ENCODE measurements around the gene ABI1. TPM values are rescaled to one million over a fixed set of nuclear protein-coding genes. Genes with fewer than 3 reads are reported as not detected.

Gene ABI1
- total RNA-seq, 1 donor from 2014 or later: 83.5 TPM

DNA sequence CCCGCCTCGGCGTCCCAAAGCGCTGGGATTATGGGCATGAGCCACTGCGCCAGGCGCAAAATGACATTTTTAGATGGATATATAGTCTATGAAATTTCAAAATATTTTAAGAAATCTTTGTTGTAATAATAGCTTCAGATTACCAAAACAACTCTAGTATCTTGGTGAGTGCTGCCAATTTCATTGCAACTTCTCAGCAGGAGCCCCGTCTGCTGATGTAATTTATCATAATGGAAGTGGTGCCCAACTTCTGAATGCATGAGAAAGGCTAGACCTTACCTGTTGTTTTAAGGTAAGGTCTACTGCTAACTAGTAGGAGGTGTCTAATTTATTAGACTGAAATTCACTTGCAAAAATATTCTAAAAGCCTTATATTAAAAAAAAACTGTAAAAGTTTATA, 143.3 kb downstream of the ABI1 start:
- Mint-ChIP-seq H3K36me3 (ENCODE audit: low read depth) (peaks cover 41% of the 10 kb centered on the region), H3K4me3 (no peak overlapping the region), H3K27ac (no peak overlapping the region), H3K9me3 (no peaks in the 10 kb centered on the region), H3K4me1 (no peaks in the 10 kb centered on the region), H3K27me3 (no peaks in the 10 kb centered on the region)
- ChIA-PET POLR2A (no interaction called here), CTCF (no interaction called here)
- intact Hi-C loops (cut with micrococcal nuclease): no loop called here
- TF ChIP-seq, protein P1, sequence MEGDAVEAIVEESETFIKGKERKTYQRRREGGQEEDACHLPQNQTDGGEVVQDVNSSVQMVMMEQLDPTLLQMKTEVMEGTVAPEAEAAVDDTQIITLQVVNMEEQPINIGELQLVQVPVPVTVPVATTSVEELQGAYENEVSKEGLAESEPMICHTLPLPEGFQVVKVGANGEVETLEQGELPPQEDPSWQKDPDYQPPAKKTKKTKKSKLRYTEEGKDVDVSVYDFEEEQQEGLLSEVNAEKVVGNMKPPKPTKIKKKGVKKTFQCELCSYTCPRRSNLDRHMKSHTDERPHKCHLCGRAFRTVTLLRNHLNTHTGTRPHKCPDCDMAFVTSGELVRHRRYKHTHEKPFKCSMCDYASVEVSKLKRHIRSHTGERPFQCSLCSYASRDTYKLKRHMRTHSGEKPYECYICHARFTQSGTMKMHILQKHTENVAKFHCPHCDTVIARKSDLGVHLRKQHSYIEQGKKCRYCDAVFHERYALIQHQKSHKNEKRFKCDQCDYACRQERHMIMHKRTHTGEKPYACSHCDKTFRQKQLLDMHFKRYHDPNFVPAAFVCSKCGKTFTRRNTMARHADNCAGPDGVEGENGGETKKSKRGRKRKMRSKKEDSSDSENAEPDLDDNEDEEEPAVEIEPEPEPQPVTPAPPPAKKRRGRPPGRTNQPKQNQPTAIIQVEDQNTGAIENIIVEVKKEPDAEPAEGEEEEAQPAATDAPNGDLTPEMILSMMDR (IDR thresholded peaks at IDR 0.05): no peak
- DNase-seq: no peak
- ATAC-seq (ENCODE audit: low read depth): no peak

DNA sequence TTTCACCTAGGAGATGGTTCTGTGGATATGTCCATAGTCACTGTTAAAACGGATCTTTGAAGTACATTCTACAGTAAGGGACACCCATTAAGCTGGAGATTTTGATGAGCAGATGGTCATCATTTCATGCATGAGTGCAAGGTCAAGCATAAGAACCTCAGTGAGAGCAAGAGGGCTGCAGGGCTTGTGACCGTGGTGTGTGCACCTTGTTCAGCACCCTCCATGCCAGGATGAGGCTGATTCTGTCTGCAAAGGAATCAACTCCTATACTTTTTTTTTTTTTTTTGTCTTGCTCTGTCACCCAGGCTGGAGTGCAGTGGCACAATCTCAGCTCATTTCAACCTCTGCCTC, 145.6 kb downstream of the ABI1 start:
- Mint-ChIP-seq H3K27ac (no peak overlapping the region), H3K4me3 (no peak overlapping the region), H3K4me1 (no peaks in the 10 kb centered on the region), H3K36me3 (ENCODE audit: low read depth) (peaks cover 35% of the 10 kb centered on the region), H3K27me3 (no peaks in the 10 kb centered on the region), H3K9me3 (no peaks in the 10 kb centered on the region)
- ATAC-seq (ENCODE audit: low read depth): no peak
- TF ChIP-seq, protein P1 (IDR thresholded peaks at IDR 0.05): no peak
- POLR2A ChIA-PET: no interaction called here
- intact Hi-C loops (cut with micrococcal nuclease): no loop called here
- no peak for DNase-seq
- CTCF ChIA-PET: interaction anchor here (1.1 kb wide), 1 partner anchor 11 kb away, joined by 3 read pairs; no protein-coding TSS in a partner anchor

DNA sequence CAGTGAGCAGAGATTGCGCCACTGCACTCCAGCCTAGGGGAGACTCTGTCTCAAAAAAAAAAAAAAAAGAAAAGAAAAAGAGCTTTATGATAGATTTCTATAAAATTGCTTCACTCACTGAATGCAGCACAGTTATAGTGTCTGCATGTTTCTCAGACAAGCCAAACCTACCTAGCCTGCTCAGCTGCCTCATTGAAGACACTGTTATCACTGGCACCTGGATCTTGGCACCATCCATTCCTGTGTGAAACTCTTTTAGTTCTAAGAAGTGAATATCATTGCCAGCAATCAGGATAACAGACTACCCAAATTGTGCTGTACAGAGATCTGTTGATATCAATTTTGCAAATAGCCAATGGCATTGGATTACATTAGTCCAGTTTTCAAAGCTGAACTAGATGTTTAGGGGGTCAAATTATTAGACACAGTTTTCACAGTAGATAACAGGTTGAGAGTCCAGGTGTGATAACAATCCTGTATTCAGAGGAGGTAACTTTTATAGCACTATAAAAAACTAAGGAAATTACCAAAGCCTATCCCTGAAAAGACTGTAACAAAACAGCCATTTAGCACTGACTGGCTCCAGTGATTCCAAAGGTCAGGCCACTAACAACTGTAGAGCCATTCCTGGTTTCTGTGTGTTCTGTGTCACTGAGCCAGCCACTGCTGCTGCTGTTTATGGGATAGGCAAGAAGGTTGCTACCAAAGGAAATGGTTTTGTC, 146.2 kb downstream of the ABI1 start:
- TF ChIP-seq, protein P1 (IDR thresholded peaks at IDR 0.05): no peak
- H3K36me3 Mint-ChIP-seq (ENCODE audit: low read depth): peaks cover 32% of the 10 kb centered on the region
- POLR2A ChIA-PET: no interaction called here
- no peaks in the 10 kb centered on the region for H3K9me3 Mint-ChIP-seq
- CTCF ChIA-PET: interaction anchor here (0.8 kb wide), 1 partner anchor 12 kb away, joined by 3 read pairs; no protein-coding TSS in a partner anchor
- intact Hi-C loops (cut with micrococcal nuclease): no loop called here
- H3K4me3 Mint-ChIP-seq: no peak overlapping the region
- no peak overlapping the region for H3K27ac Mint-ChIP-seq
- DNase-seq (no peak), ATAC-seq (ENCODE audit: low read depth) (no peak)
- no peaks in the 10 kb centered on the region for H3K27me3 Mint-ChIP-seq
- H3K4me1 Mint-ChIP-seq: no peaks in the 10 kb centered on the region

DNA sequence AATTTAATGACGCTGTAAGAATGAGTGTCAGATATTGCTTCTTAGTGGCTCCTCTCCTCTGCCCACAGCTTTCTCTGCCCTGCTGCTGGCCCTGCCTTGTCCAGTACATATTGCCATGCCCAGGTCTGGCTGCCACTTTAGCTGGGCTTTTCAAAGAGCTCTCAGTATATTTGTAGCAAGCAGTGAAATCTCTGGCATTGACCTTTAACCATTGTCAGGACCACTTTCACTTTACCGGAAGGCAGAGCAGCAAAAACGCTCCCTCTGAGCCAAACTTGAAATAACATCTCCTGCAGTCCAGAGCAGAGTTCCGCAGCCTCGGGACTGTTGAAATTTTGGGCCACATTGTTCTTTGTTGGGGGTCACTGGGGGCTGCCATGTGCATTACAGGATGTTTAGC, 149.4 kb downstream of the ABI1 start:
- DNase-seq (no peak), ATAC-seq (ENCODE audit: low read depth) (no peak)
- Mint-ChIP-seq H3K4me3 (no peak overlapping the region), H3K9me3 (no peaks in the 10 kb centered on the region), H3K27me3 (no peaks in the 10 kb centered on the region), H3K36me3 (ENCODE audit: low read depth) (peaks cover 52% of the 10 kb centered on the region), H3K27ac (no peak overlapping the region), H3K4me1 (no peaks in the 10 kb centered on the region)
- intact Hi-C loops (cut with micrococcal nuclease): no loop called here
- ChIA-PET CTCF (no interaction called here), POLR2A (no interaction called here)
- TF ChIP-seq, protein P1 (IDR thresholded peaks at IDR 0.05): no peak

DNA sequence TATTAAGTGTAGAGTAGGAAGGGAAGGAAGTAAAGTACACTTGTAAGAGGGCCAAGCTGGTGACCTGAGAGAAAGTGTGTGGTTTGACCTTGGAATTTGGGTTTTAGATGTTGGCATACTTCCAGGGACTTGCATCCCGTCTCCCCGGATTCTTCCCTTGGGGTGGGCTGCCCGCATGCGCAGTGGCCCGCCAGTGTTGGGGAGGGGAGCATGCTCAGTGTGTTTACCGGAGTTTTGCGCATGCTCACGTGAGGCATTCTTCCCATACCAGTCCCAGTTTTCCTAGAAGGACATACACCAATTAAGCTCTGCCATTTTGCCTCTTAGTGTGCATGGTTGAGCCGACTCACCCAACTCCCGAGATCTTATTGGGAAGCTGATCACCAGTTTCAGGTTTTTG, 153.8 kb downstream of the ABI1 start:
- H3K9me3 Mint-ChIP-seq: no peaks in the 10 kb centered on the region
- ATAC-seq (ENCODE audit: low read depth): no peak
- H3K4me3 Mint-ChIP-seq: no peak overlapping the region
- H3K36me3 Mint-ChIP-seq (ENCODE audit: low read depth): peaks cover 55% of the 10 kb centered on the region
- H3K27me3 Mint-ChIP-seq: no peaks in the 10 kb centered on the region
- POLR2A ChIA-PET: no interaction called here
- H3K27ac Mint-ChIP-seq: no peak overlapping the region
- no peak for DNase-seq
- peaks cover 1% of the 10 kb centered on the region for H3K4me1 Mint-ChIP-seq
- CTCF ChIA-PET: interaction anchor here (2.0 kb wide), 1 partner anchor 19 kb away, joined by 8 read pairs; no protein-coding TSS in a partner anchor
- TF ChIP-seq, protein P1 (IDR thresholded peaks at IDR 0.05): no peak
- intact Hi-C loops (cut with micrococcal nuclease): no loop called here

Data from activated B cell treated with CpG ODN at 0.5 μM for 24 hours (primary cell).